Measurements from ENCODE around the gene MAML2.

The MAML2 gene

GRCh38 chr11:96098511-96099241 is 244.3 kb downstream of the MAML2 start:
- no peak for DNase-seq (ENCODE audit: low spot score)

GRCh38 chr11:96097844-96098421 is 245.1 kb downstream of the MAML2 start:
- no peak for DNase-seq (ENCODE audit: low spot score)

GRCh38 chr11:96096360-96096759 is 246.6 kb downstream of the MAML2 start:
- no peak for DNase-seq (ENCODE audit: low spot score)

GRCh38 chr11:96095884-96096303 is 247.1 kb downstream of the MAML2 start:
- no peak for DNase-seq (ENCODE audit: low spot score)

GRCh38 chr11:96094156-96094555 is 248.8 kb downstream of the MAML2 start:
- DNase-seq (ENCODE audit: low spot score), result no peak

- no peak for DNase-seq (ENCODE audit: low spot score)
Measured at GRCh38 chr11:96092511-96092910, 250.5 kb downstream of the MAML2 start.

GRCh38 chr11:96091476-96091875 is 251.5 kb downstream of the MAML2 start:
- no peak for DNase-seq (ENCODE audit: low spot score)

- DNase-seq (ENCODE audit: low spot score), result no peak
Measured at GRCh38 chr11:96090711-96091110, 252.3 kb downstream of the MAML2 start.

- DNase-seq (ENCODE audit: low spot score), result no peak
Measured at GRCh38 chr11:96088914-96089313, 254.1 kb downstream of the MAML2 start.

- no peak for DNase-seq (ENCODE audit: low spot score)
Measured at GRCh38 chr11:96086111-96086510, 256.9 kb downstream of the MAML2 start.

- no peak for DNase-seq (ENCODE audit: low spot score)
Measured at GRCh38 chr11:96085319-96085930, 257.6 kb downstream of the MAML2 start.

- no peak for DNase-seq (ENCODE audit: low spot score)
Measured at GRCh38 chr11:96084610-96085318, 258.2 kb downstream of the MAML2 start.

- no peak for DNase-seq (ENCODE audit: low spot score)
Measured at GRCh38 chr11:96082936-96083335, 260.1 kb downstream of the MAML2 start.

GRCh38 chr11:96082002-96082899 is 260.7 kb downstream of the MAML2 start:
- no peak for DNase-seq (ENCODE audit: low spot score)

GRCh38 chr11:96081561-96081960 is 261.4 kb downstream of the MAML2 start:
- DNase-seq (ENCODE audit: low spot score), result no peak

GRCh38 chr11:96079691-96080090 is 263.3 kb downstream of the MAML2 start:
- no peak for DNase-seq (ENCODE audit: low spot score)

GRCh38 chr11:96075532-96075959 is 267.4 kb downstream of the MAML2 start:
- DNase-seq (ENCODE audit: low spot score), result no peak

- no peak for DNase-seq (ENCODE audit: low spot score)
Measured at GRCh38 chr11:96074551-96075310, 268.3 kb downstream of the MAML2 start.

GRCh38 chr11:96073536-96073935 is 269.5 kb downstream of the MAML2 start:
- DNase-seq (ENCODE audit: low spot score), result no peak

- no peak for DNase-seq (ENCODE audit: low spot score)
Measured at GRCh38 chr11:96072592-96072991, 270.4 kb downstream of the MAML2 start.

- DNase-seq (ENCODE audit: low spot score), result no peak
Measured at GRCh38 chr11:96070453-96070852, 272.5 kb downstream of the MAML2 start.

Measured in D341Med (cell line).